Measurements from ENCODE around the gene COPE. TPM values are rescaled to one million over a fixed set of nuclear protein-coding genes. Genes with fewer than 3 reads are reported as not detected.

COPE gene
- total and polyA plus RNA-seq, 5 experiments from 2014 or later, result 145 to 259 (median 224) TPM

- no peaks in the 10 kb centered on the region for H3K9me3 Mint-ChIP-seq
- H3K4me1 Mint-ChIP-seq, result peaks cover 4 to 15% (median 12%) of the 10 kb centered on the region in 4 donors
- POLR2A ChIA-PET, result interaction anchor here (0.6 kb wide), 2 partner anchors 100 to 621 kb away, joined by 4 read pairs; partner anchors contain the start of gene IQCN
- peak in 1 of 10 donors; percentile 30 for DNase-seq
- peak within 1 kb of the TSS; percentile 52 to 92 (median 79) for H3K4me3 Mint-ChIP-seq
- H3K27ac Mint-ChIP-seq, result peak within 1 kb of the TSS in 1 of 10 donors; percentile 5
- peaks cover 11 to 31% (median 17%) of the 10 kb centered on the region in 5 donors for H3K27me3 Mint-ChIP-seq
- peaks cover 0 to 21% (median 8%) of the 10 kb centered on the region in 3 donors for H3K36me3 Mint-ChIP-seq
- ATAC-seq, result peak; percentile 48 to 49
These were observed 23.3 kb downstream of the COPE start, which contains the start of gene CERS1 for GRCh38 chr19:18895824-18896341. Gene CERS1 (minus strand): TSS chr19:18896158. CDS start chr19:18896072, 86 bp downstream.

GRCh38 chr19:18895038-18895823 is 24.0 kb downstream of the COPE start:
- H3K4me3 Mint-ChIP-seq, result peak overlapping the region in 7 of 10 donors; percentile 28 to 73 (median 46)
- no peak for DNase-seq
- peak; percentile 45 to 56 for ATAC-seq
- H3K36me3 Mint-ChIP-seq, result peaks cover 0 to 17% (median 6%) of the 10 kb centered on the region in 3 donors
- H3K4me1 Mint-ChIP-seq, result peaks cover 4 to 15% (median 12%) of the 10 kb centered on the region in 4 donors
- POLR2A ChIA-PET, result interaction anchor here (0.6 to 0.7 kb wide), 2 partner anchors 617 to 621 kb away, joined by 3 to 4 read pairs; partner anchors contain the start of gene IQCN
- H3K27ac Mint-ChIP-seq, result no peak overlapping the region
- no peaks in the 10 kb centered on the region for H3K9me3 Mint-ChIP-seq
- peaks cover 11 to 31% (median 17%) of the 10 kb centered on the region in 5 donors for H3K27me3 Mint-ChIP-seq

- peak overlapping the region in 4 of 10 donors; percentile 26 to 46 (median 38) for H3K4me3 Mint-ChIP-seq
- H3K4me1 Mint-ChIP-seq, result peaks cover 4 to 15% (median 12%) of the 10 kb centered on the region in 4 donors
- no peak overlapping the region for H3K27ac Mint-ChIP-seq
- DNase-seq (no peak), ATAC-seq (no peak)
- peaks cover 11 to 32% (median 21%) of the 10 kb centered on the region in 5 donors for H3K27me3 Mint-ChIP-seq
- H3K9me3 Mint-ChIP-seq, result no peaks in the 10 kb centered on the region
- POLR2A ChIA-PET, result interaction anchor here (0.7 kb wide), 1 partner anchor 618 kb away, joined by 3 read pairs; no protein-coding TSS in a partner anchor
- peaks cover 0 to 10% (median 6%) of the 10 kb centered on the region in 3 donors for H3K36me3 Mint-ChIP-seq
These were observed 24.7 kb downstream of the COPE start for GRCh38 chr19:18894254-18895037.

- Mint-ChIP-seq H3K36me3 (peaks cover 0 to 8% (median 3%) of the 10 kb centered on the region in 3 donors), H3K27me3 (peaks cover 11 to 32% (median 21%) of the 10 kb centered on the region in 5 donors)
These were observed 25.5 kb downstream of the COPE start for GRCh38 chr19:18893587-18894253.

GRCh38 chr19:18889949-18890745 is 29.0 kb downstream of the COPE start:
- Mint-ChIP-seq H3K27me3 (peaks cover 3 to 25% (median 10%) of the 10 kb centered on the region in 5 donors), H3K36me3 (no peaks in the 10 kb centered on the region), H3K4me3 (no peak overlapping the region), H3K4me1 (peaks cover 0 to 2% (median 0%) of the 10 kb centered on the region in 4 donors), H3K9me3 (no peaks in the 10 kb centered on the region), H3K27ac (no peak overlapping the region)
- POLR2A ChIA-PET, result interaction anchor here (0.7 kb wide), 1 partner anchor 19 kb away, joined by 4 read pairs; no protein-coding TSS in a partner anchor
- DNase-seq, result no peak
- no peak for ATAC-seq

More at GRCh38 chr19:18893587-18894253, 25.5 kb downstream of the COPE start:
- H3K4me3 Mint-ChIP-seq, result peak overlapping the region in 3 of 10 donors; percentile 22 to 57 (median 50)
- DNase-seq, result no peak
- POLR2A ChIA-PET, result no interaction called here
- no peak overlapping the region for H3K27ac Mint-ChIP-seq
- peaks cover 4 to 15% (median 12%) of the 10 kb centered on the region in 4 donors for H3K4me1 Mint-ChIP-seq
- H3K9me3 Mint-ChIP-seq, result no peaks in the 10 kb centered on the region
- ATAC-seq, result no peak

- ATAC-seq (no peak), DNase-seq (no peak)
- peak overlapping the region in 3 of 10 donors; percentile 24 to 38 (median 32) for H3K27ac Mint-ChIP-seq
- no peaks in the 10 kb centered on the region for H3K36me3 Mint-ChIP-seq
- peaks cover 0 to 11% (median 3%) of the 10 kb centered on the region in 5 donors for H3K27me3 Mint-ChIP-seq
- H3K4me3 Mint-ChIP-seq, result no peak overlapping the region
- H3K4me1 Mint-ChIP-seq, result no peaks in the 10 kb centered on the region
- POLR2A ChIA-PET, result interaction anchor here (0.7 kb wide), 1 partner anchor 953 kb away, joined by 6 read pairs; no protein-coding TSS in a partner anchor
- H3K9me3 Mint-ChIP-seq, result no peaks in the 10 kb centered on the region
These were observed 32.2 kb downstream of the COPE start for GRCh38 chr19:18886972-18887371.

GRCh38 chr19:18883526-18884304 is 35.5 kb downstream of the COPE start:
- POLR2A ChIA-PET, result interaction anchor here (0.6 to 0.7 kb wide), 2 partner anchors 364 to 1582 kb away, joined by 3 to 8 read pairs; no protein-coding TSS in a partner anchor
- no peaks in the 10 kb centered on the region for H3K9me3 Mint-ChIP-seq
- ATAC-seq (no peak), DNase-seq (no peak)
- H3K27ac Mint-ChIP-seq, result no peak overlapping the region
- no peaks in the 10 kb centered on the region for H3K36me3 Mint-ChIP-seq
- peaks cover 0 to 6% (median 3%) of the 10 kb centered on the region in 5 donors for H3K27me3 Mint-ChIP-seq
- peaks cover 0 to 2% (median under 1%) of the 10 kb centered on the region in 4 donors for H3K4me1 Mint-ChIP-seq
- H3K4me3 Mint-ChIP-seq, result no peak overlapping the region

- Mint-ChIP-seq H3K4me1 (peaks cover 0 to 2% (median under 1%) of the 10 kb centered on the region in 4 donors), H3K4me3 (no peak overlapping the region), H3K27ac (peak overlapping the region in 2 of 10 donors; percentile 19 to 53), H3K9me3 (no peaks in the 10 kb centered on the region), H3K36me3 (no peaks in the 10 kb centered on the region), H3K27me3 (no peaks in the 10 kb centered on the region)
- ATAC-seq, result no peak
- POLR2A ChIA-PET, result interaction anchor here (0.7 kb wide), 1 partner anchor 403 kb away, joined by 3 read pairs; no protein-coding TSS in a partner anchor
- no peak for DNase-seq
These were observed 37.7 kb downstream of the COPE start for GRCh38 chr19:18881491-18881890.

GRCh38 chr19:18879579-18880373 is 39.4 kb downstream of the COPE start:
- H3K36me3 Mint-ChIP-seq, result no peaks in the 10 kb centered on the region

More at GRCh38 chr19:18879579-18880373, 39.4 kb downstream of the COPE start:
- Mint-ChIP-seq H3K27me3 (no peaks in the 10 kb centered on the region), H3K27ac (peak overlapping the region in 1 of 10 donors; percentile 48), H3K4me1 (peaks cover 0 to 2% (median under 1%) of the 10 kb centered on the region in 4 donors), H3K4me3 (no peak overlapping the region), H3K9me3 (no peaks in the 10 kb centered on the region)
- ATAC-seq, result peak; percentile 68 to 81
- peak in 3 of 10 donors; percentile 19 to 29 (median 20) for DNase-seq
- POLR2A ChIA-PET, result no interaction called here
